Breast epithelium (tissue), 3 donors: ENCODE data around the gene USP24.

Source experiments
- POLR2A ChIP-seq: fragments of 450-650 bp; IDR thresholded peaks from one replicate; pipeline ENCODE4 v1.6.1; 2016; ENCODE audit warnings: antibody characterized with exemption, mild to moderate bottlenecking, moderate library complexity
- POLR2AphosphoS5 ChIP-seq, 3 donors: sonication (generic); formaldehyde crosslinking; IDR thresholded peaks; one replicate each; pipeline ENCODE4 v1.6.1; 2017; ENCODE audit warnings: antibody characterized with exemption in 3 of 3
- TF ChIP-seq, protein P1 (sequence below), 3 donors: fragments of 450-650 bp; IDR thresholded peaks; one replicate each; pipeline ENCODE4 v1.5.1; 2016 to 2017; ENCODE audit warnings: antibody characterized with exemption in 3 of 3, mild to moderate bottlenecking in 3 of 3, moderate library complexity in 3 of 3

DNA sequence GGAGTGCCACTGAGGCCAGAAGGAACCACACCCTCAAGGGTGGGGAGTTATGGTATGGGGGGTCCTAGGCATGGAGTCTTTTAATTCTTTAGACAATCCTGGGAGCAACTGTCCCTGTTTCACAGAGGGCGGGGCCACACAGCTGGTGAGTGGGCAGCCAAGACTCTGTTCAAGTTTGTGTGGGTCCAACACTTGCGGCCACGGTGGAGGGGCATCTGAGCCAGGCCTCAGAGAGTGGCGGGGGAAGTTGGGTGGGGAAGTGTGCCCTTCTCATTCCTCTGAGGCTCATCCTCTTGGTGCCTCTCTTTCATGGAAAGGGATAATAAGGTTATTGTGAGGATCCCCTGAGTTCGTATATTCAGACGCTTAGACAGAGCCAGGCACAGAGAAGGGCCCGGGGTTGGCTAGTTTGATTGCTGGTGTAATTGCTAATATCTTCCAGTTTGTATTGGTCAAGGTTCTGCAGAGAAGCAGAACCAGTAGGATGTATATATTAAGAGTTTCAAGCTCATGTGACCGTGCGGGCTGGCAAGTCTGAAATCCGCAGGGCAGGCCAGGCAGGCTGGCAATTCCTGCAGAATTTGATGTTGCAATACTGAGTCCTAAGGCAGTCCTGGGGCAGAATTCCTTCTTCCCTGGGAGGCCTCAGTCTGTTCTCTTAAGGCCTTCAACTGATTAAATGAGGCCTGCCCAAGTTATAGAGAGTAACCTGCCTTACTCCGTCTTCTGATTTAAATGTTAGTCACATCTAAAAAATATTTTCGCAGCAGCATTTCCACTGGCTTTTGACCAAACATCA, 159.9 kb downstream of the USP24 start:
- TF ChIP-seq, protein P1, sequence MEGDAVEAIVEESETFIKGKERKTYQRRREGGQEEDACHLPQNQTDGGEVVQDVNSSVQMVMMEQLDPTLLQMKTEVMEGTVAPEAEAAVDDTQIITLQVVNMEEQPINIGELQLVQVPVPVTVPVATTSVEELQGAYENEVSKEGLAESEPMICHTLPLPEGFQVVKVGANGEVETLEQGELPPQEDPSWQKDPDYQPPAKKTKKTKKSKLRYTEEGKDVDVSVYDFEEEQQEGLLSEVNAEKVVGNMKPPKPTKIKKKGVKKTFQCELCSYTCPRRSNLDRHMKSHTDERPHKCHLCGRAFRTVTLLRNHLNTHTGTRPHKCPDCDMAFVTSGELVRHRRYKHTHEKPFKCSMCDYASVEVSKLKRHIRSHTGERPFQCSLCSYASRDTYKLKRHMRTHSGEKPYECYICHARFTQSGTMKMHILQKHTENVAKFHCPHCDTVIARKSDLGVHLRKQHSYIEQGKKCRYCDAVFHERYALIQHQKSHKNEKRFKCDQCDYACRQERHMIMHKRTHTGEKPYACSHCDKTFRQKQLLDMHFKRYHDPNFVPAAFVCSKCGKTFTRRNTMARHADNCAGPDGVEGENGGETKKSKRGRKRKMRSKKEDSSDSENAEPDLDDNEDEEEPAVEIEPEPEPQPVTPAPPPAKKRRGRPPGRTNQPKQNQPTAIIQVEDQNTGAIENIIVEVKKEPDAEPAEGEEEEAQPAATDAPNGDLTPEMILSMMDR (IDR thresholded peaks at IDR 0.05) = no peak
- no peak for TF ChIP-seq POLR2A
- TF ChIP-seq POLR2AphosphoS5 (IDR thresholded peaks at IDR 0.05) = no peak
